Regular cardiac myocyte (primary cell): Measurements from ENCODE around the gene WIPI1. TPM values are rescaled to one million over a fixed set of nuclear protein-coding genes. Genes with fewer than 3 reads are reported as not detected.

Experiments
- total RNA-seq: library from RNA; depleted of rRNA; stranded (reverse); fragments of >200 nt; gene quantifications from 2 replicates; pipeline ENCODE4 v1.2.3, GENCODE V29; 2014

The WIPI1 gene, protein sequence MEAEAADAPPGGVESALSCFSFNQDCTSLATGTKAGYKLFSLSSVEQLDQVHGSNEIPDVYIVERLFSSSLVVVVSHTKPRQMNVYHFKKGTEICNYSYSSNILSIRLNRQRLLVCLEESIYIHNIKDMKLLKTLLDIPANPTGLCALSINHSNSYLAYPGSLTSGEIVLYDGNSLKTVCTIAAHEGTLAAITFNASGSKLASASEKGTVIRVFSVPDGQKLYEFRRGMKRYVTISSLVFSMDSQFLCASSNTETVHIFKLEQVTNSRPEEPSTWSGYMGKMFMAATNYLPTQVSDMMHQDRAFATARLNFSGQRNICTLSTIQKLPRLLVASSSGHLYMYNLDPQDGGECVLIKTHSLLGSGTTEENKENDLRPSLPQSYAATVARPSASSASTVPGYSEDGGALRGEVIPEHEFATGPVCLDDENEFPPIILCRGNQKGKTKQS
- 86.8 and 162 TPM in 2 replicates for total RNA-seq

DNA sequence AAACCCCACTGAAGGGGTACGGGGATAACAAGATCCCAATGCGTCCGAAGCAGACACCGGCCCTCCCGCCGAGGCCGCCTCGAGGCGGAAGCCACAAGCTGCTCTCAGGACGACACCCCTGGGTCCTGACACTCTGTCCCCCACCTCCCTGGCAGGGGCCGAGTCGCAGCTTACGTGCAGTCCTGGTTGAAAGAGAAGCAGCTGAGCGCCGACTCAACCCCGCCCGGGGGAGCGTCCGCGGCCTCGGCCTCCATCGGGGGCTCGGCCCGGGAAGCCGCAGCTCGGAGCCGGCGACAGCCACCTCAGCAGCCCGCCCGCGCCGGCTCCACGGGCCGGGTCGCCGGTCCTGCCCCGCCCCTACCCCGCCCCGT lies at the start of gene WIPI1:
WIPI1 (minus strand) TSS at position 329 of the 371 bp plus-strand sequence; CDS start at position 254, 75 bp downstream.

Other genes with a start within 250 kb of the WIPI1 start
- 79.2 and 90.8 TPM in 2 replicates for gene AMZ2, start 209.5 kb downstream of the WIPI1 start, total RNA-seq
- gene SLC16A6, start 166.4 kb downstream of the WIPI1 start, total RNA-seq, result 0.19 and 3.1 TPM in 2 replicates
- gene ARSG, start 166.0 kb downstream of the WIPI1 start, total RNA-seq, result 2.9 and 5.9 TPM in 2 replicates
- gene PRKAR1A, start 54.9 kb upstream of the WIPI1 start, total RNA-seq, result 370 and 384 TPM in 2 replicates
- 1.7 and 10.4 TPM in 2 replicates for gene FAM20A, start 143.9 kb upstream of the WIPI1 start, total RNA-seq